GM18517 (cell line): Measurements from ENCODE around the gene MSH2.
A peak's percentile ranks its signal among the peaks of the same experiment; 100 is the strongest.

Experiments
- ATAC-seq: cut with Tn5 transposase; IDR thresholded peaks from one replicate; pipeline ENCODE4 v1.9.1; 2021; ENCODE audit warnings: mild to moderate bottlenecking, moderate library complexity; ENCODE audit not compliant: unreplicated experiment

Gene MSH2

GRCh38 chr2:47471429-47472116 is 68.6 kb downstream of the MSH2 start:
- no peak for ATAC-seq

GRCh38 chr2:47479863-47480262 is 76.9 kb downstream of the MSH2 start:
- no peak for ATAC-seq

- no peak for ATAC-seq
These were observed 80.2 kb downstream of the MSH2 start for GRCh38 chr2:47483191-47483590.

GRCh38 chr2:47484396-47484795 is 81.4 kb downstream of the MSH2 start:
- ATAC-seq: no peak

DNA sequence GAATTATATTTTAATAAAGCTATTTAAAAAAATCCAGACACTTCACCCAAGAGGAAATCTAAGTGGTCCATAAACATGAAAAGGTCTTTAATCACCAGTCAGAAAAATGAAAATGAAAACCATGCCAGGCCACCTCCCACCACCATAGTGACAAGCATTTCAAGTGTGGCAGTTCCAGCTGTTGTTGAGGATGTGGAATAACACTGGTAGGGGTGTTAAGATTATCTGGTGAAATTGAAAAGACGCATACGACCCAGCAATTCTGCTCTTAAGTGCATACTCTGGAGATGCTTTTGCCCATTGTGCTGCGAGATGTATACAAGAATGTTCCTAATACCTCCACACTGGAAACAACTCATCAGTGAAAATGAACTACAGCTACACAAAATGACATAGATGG is 82.2 kb downstream of the MSH2 start:
- ATAC-seq: no peak

DNA sequence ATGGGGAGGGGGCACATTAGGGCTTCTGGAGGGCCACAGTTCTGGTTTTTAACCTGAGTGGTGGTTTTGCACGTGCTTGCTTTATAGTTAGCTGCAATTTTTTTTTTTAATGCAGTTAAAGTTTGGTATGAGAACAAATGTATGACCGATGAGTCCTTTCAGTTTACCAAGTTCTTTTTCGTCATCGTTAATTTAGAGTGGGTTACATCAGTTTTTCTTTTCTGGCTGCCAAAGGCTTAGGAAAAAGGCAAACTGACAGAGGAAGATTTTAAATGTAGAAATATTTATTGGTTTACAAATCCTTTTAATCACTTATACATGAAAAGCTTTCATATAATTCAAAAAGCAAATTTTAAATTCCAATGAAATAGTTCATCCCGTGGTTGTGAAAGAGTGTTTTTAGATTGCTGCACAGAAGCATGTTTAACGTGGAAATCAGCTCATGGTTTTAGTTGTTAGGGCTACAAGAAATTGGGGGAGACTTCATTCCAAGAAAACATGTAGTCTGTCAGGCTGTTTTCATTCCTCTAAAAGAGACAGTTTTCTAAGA is 82.9 kb downstream of the MSH2 start:
- ATAC-seq: no peak

DNA sequence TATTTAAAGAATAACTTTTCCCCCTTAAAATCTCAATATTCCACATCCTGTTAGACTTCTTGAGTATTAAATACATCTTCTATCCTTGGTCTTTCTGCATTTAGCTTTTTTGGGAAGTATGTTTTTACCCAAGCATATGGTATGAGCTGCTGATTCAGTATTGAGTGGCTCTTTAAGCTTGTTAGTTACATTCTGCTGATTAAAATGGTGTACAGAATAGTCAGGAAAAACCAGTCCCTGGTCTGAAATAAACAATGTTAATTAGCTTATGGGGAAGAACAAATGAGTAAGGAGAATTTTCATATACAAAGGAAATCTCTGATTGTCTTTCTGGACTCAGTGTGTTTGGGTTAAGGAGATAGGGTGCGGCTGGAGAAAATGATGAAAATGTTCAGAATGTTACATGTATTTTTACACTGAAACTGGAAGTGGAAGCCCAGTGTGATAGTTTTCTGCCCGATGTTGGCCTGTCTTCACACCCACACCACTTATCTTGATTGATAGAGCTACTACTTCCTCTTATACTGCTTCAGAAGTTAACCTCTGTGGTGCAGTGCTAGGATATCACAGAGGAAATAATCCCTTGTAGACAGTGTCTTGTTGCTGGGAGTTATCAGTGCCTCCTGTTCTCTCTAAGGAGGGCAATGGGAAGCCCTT is 84.0 kb downstream of the MSH2 start:
- peak; percentile 96 for ATAC-seq

- no peak for ATAC-seq
These were observed 84.5 kb downstream of the MSH2 start for GRCh38 chr2:47487498-47487875.

GRCh38 chr2:47488870-47489584 is 86.1 kb downstream of the MSH2 start:
- ATAC-seq: no peak

DNA sequence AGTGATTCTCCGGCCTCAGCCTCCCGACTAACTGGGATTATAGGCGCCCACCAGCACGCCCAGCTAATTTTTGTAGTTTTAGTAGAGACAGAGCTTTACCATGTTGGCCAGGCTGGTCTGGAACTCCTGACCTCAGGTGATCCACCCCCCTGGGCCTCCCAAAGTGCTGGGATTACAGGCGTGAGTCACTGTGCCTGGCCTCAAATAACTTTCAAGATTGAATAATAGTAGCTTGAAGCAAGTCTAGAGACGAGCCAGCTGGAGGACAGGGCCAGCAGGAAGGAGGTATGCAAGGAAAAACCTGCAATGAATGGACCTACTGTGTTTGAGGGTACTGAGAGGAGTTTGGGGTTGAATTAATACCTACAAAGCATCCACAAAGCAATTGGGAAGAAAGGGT is 87.5 kb downstream of the MSH2 start:
- ATAC-seq: no peak

- no peak for ATAC-seq
These were observed 90.5 kb downstream of the MSH2 start for GRCh38 chr2:47493317-47494035.

- no peak for ATAC-seq
These were observed 91.5 kb downstream of the MSH2 start for GRCh38 chr2:47494267-47495130.

- no peak for ATAC-seq
These were observed 95.0 kb downstream of the MSH2 start for GRCh38 chr2:47497843-47498460.

- ATAC-seq: no peak
These were observed 96.1 kb downstream of the MSH2 start for GRCh38 chr2:47499093-47499492.

DNA sequence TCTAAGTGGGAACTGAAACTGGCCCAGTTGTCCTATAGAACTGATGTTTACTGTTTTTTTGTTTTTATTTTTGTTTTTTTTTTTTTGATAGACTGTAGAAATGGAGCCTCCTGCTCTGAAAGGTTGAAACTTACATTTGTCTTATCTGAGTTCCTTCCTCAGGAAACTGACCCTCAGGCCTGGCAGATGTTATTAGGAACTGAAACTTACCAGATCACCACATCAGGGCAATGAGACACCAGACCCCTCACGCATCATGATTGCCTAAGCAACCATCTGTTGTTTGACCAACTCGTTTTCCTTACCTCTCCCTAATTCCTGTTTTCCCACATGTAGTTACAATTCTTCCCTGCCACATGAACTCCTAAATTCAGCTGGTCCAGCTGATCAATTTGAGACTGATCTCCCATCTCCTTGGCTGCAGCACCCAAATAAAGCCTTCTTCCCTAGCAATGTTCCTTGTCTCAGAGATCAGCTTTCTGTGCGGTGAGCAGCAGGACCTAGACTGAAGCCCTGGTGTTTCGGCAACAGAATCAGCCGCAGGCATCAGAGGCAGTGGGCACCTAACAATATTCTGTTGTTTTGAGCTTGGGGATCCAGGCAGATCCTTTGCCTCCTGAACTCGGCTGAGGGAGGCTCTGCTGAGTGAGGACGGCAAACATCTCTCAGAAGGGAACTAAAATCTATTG is 96.8 kb downstream of the MSH2 start:
- ATAC-seq: no peak

DNA sequence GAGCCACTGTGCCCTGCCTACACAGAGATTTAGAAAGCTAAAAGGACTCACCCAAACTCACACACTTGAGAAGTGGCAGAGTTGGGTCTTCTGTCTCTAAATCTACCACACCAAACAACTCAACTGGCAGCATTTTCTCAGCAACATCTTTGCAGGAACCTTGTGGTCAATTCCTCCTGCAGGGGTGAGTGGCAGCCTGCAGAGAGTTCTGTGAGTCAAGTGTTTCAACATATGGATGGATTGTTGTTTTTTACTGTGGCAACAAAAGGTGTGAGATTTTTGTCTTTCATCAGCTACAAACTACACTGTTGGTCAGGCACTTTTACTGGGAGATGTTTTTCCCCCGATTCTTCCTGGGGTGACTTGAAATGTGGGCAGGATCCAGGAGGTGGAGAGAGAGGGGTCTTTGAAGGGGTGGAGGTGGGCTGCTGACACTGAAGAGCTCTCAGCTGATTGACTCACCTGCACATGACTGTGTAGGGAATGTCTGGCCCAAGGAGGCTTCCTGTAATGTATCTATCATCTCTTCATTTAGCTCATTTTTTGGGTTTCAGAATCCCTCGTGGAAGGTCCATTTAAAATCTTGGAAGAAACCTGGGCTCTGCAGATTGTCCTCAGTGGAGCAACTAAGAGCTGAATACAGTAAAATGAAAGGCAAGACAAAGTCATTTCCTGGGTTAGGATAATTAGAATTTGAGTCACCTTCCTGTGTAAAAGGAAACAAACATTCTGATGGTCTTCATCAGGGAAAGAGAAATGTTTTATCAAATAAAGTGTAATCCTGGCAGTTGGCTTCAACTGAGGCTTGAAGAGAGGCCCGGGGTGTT is 98.6 kb downstream of the MSH2 start:
- ATAC-seq: no peak

- peak; percentile 82 for ATAC-seq
These were observed 99.5 kb downstream of the MSH2 start for GRCh38 chr2:47502498-47502897.

- peak; percentile 76 for ATAC-seq
These were observed 100.6 kb downstream of the MSH2 start for GRCh38 chr2:47503481-47504070.
